ENCODE results near the gene TTC19.

The TTC19 gene

DNA sequence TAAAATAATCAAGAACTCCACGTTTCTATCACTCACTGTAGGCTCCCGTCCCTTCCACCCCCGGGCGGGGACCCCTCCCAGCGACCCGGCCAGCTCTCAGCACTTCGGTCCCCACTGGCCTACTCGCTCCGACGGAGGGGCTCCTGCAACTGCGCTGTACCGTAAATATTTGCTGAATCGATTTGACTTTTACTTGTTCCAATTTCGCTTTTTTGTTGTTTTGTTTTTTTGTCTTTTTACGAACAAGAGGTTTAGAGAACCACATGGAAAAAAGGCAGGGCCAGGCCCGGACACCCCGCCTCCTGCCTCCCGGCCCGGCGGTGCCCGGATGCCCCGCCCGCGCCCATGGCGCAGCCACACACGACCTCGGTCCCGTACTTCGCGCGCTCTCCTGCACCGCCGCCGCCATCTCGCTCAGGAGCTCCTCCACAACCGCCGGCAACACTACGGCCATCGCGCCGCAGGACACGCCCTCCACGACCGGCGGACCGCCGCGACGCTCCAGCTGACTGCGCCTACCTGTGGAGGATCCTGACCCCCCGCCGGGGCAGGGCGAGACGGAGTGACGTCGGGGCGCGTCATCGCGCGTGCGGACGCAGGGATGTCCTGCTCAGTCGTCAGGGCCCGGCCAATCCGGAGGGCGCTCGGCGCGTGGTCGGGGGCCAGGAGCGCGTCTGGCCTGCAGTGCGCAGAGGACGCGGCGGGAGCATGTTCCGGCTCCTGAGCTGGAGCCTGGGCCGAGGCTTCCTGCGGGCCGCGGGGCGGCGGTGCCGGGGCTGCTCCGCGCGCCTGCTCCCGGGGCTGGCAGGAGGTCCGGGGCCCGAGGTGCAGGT is at the start of gene TTC19, which contains the start of gene ZSWIM7 (continued):
- TF ChIP-seq ZEB2 (tag by site-specific recombination; IDR thresholded peaks at IDR 0.05) = peak; percentile 100
- TF ChIP-seq ZNF416 (tag by site-specific recombination; IDR thresholded peaks at IDR 0.05) = no peak

DNA sequence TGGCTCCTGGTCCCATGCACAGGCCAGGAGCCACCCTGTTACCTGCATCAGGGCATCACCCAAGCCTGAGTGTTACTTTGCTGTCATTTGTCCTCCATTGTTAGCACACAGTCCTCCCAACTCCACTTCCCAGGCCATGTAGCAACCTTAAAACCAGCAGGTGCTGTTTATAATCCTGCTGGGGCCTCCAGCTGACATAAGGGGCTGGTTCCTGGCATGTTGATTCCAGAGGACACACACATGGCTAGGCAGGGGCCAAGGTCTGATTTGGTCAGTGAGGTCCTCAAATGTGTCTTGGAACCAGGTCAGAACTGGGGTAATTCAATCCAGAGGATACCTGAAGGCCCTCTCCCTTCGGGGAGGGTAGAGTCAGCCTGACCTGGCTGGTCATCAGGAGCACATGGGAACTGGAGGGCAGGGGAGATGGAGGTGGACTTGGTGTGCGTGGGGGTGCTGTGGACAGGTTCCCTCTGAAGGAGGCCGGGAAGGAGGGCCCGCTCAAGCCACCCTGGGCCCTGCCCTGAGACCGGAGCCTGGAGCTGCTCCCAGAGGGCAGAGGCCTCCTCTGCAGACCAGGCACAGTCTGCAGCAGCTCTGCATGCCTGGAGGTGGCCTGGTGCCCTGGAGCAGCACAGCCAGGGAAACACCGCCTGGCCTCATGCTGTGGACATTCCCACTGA is 48.1 kb upstream of the TTC19 start:
- ChIA-PET POLR2A (interaction anchor here (1.6 kb wide), 1 partner anchor 48 kb away, joined by 5 read pairs; the partner anchor contains the start of genes TTC19 and ZSWIM7), CTCF (interaction anchor here (0.5 kb wide), 1 partner anchor 17 kb away, joined by 4 read pairs; no protein-coding TSS in a partner anchor)
- no peaks in the 10 kb centered on the region for H3K9me3 ChIP-seq (ENCODE audit: control insufficient read depth, insufficient read depth, low read depth, low read length)
- H3K4me3 ChIP-seq (ENCODE audit: low read depth, low read length) = no peak overlapping the region
- no peak overlapping the region for H3K27ac ChIP-seq (ENCODE audit: extremely low read depth, low read depth, low read length)
- H3K4me1 ChIP-seq (ENCODE audit: control insufficient read depth, insufficient read depth, low read length) = no peaks in the 10 kb centered on the region; the same call in none of the 2 replicates
- TF ChIP-seq ZIC2 (tag by site-specific recombination; IDR thresholded peaks at IDR 0.05) (peak; percentile 91), REPIN1 (tag by site-specific recombination; IDR thresholded peaks at IDR 0.05; ENCODE audit: low read depth) (no peak)
- H3K36me3 ChIP-seq (ENCODE audit: control insufficient read depth in 2 of 2, insufficient read depth in 1 of 2, low read length in 2 of 2) = peaks cover 0 to 10% of the 10 kb centered on the region in 2 experiments; a peak in 1 of 3 replicates

DNA sequence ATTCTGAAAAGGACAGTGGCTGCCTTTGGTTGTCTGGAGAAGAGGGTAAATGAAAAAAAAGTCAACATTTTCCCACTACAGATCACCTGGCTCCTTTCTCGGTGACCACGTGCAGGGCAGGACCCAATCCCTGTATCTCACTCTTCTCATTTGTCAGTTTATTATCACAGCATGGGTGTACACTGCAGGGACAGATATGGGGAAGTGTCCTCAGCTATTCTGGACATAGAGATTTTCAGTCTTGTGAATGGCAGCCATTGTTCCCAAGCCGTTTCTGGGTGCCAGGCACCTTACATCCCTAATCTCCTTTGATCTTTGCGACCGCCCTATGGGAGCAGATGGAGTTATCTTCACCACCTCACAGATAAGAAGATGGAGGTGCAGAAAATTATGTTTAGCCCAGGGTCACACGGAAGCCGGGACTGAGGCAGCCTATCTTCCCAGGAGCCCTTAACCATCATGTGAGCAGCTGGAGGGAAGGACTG is 47.5 kb upstream of the TTC19 start:
- POLR2A ChIA-PET = interaction anchor here (1.6 kb wide), 1 partner anchor 48 kb away, joined by 5 read pairs; the partner anchor contains the start of genes TTC19 and ZSWIM7
- TF ChIP-seq MYNN (tag by site-specific recombination; IDR thresholded peaks at IDR 0.05; ENCODE audit: borderline replicate concordance) (no peak), ZNF311 (tag by site-specific recombination; IDR thresholded peaks at IDR 0.05; ENCODE audit: borderline replicate concordance) (no peak), ZNF548 (tag by site-specific recombination; IDR thresholded peaks at IDR 0.05) (no peak), ZNF2 (tag by site-specific recombination; IDR thresholded peaks at IDR 0.05) (no peak), ZNF654 (tag by site-specific recombination; IDR thresholded peaks at IDR 0.05; ENCODE audit: low read depth) (no peak), ZNF843 (tag by site-specific recombination; IDR thresholded peaks at IDR 0.05) (no peak), ZNF239 (tag by site-specific recombination; IDR thresholded peaks at IDR 0.05) (no peak), GFI1B (tag by site-specific recombination; IDR thresholded peaks at IDR 0.05) (no peak), ZNF544 (tag by site-specific recombination; IDR thresholded peaks at IDR 0.05) (no peak)
- TF ChIP-seq, protein P1, sequence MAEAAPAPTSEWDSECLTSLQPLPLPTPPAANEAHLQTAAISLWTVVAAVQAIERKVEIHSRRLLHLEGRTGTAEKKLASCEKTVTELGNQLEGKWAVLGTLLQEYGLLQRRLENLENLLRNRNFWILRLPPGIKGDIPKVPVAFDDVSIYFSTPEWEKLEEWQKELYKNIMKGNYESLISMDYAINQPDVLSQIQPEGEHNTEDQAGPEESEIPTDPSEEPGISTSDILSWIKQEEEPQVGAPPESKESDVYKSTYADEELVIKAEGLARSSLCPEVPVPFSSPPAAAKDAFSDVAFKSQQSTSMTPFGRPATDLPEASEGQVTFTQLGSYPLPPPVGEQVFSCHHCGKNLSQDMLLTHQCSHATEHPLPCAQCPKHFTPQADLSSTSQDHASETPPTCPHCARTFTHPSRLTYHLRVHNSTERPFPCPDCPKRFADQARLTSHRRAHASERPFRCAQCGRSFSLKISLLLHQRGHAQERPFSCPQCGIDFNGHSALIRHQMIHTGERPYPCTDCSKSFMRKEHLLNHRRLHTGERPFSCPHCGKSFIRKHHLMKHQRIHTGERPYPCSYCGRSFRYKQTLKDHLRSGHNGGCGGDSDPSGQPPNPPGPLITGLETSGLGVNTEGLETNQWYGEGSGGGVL (tag by site-specific recombination; IDR thresholded peaks at IDR 0.05) = no peak
- TF ChIP-seq, protein P2, sequence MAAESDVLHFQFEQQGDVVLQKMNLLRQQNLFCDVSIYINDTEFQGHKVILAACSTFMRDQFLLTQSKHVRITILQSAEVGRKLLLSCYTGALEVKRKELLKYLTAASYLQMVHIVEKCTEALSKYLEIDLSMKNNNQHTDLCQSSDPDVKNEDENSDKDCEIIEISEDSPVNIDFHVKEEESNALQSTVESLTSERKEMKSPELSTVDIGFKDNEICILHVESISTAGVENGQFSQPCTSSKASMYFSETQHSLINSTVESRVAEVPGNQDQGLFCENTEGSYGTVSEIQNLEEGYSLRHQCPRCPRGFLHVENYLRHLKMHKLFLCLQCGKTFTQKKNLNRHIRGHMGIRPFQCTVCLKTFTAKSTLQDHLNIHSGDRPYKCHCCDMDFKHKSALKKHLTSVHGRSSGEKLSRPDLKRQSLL (tag by site-specific recombination; IDR thresholded peaks at IDR 0.05) = no peak
- no peaks in the 10 kb centered on the region for H3K9me3 ChIP-seq (ENCODE audit: control insufficient read depth, insufficient read depth, low read depth, low read length)
- H3K27ac ChIP-seq (ENCODE audit: extremely low read depth, low read depth, low read length) = no peak overlapping the region
- H3K36me3 ChIP-seq (ENCODE audit: control insufficient read depth in 2 of 2, insufficient read depth in 1 of 2, low read length in 2 of 2) = peaks cover 0 to 10% of the 10 kb centered on the region in 2 experiments; a peak in 1 of 3 replicates
- CTCF ChIA-PET = interaction anchor here (0.5 kb wide), 1 partner anchor 16 kb away, joined by 4 read pairs; no protein-coding TSS in a partner anchor
- no peak overlapping the region for H3K4me3 ChIP-seq (ENCODE audit: low read depth, low read length)
- no peaks in the 10 kb centered on the region; the same call in none of the 2 replicates for H3K4me1 ChIP-seq (ENCODE audit: control insufficient read depth, insufficient read depth, low read length)
